IMR-90 (cell line): ENCODE results near the gene MAN2C1. TPM values are rescaled to one million over a fixed set of nuclear protein-coding genes. Genes with fewer than 3 reads are reported as not detected.

Source experiments
- ATAC-seq: fragments of 200-7000 bp; cut with Tn5 transposase; 2 replicates; pipeline ENCODE4 v1.9.1; 2020; ENCODE audit warnings: low read depth, mild to moderate bottlenecking, moderate library complexity
- BruUV-seq: library from RNA; stranded (reverse); fragments of 400-500 nt; replicated peaks from 2 replicates; lab custom pipeline; 2021; lab: Mats Ljungman, UMichigan
- CTCF ChIA-PET: fragments of 300-600 bp; formaldehyde crosslinking; extraction: SDS; loops from one replicate; lab custom pipeline; 2021; ENCODE audit warnings: antibody characterized with exemption; lab: Yijun Ruan, JAX
- POLR2A ChIA-PET: fragments of 300-600 bp; sonication (Branson Sonifier 250); formaldehyde crosslinking; loops from one replicate; lab custom pipeline; 2022; ENCODE audit warnings: antibody characterized with exemption; ENCODE audit not compliant: unreplicated experiment; lab: Charles Lee
- DNase-seq: peaks from one replicate; pipeline ENCODE4 v3.0.0; 2013
- H2AFZ ChIP-seq: replicated peaks from 2 replicates; pipeline ENCODE3; 2013; ENCODE audit warnings: low read length, mild to moderate bottlenecking; ENCODE audit not compliant: poor library complexity
- H2AK5ac ChIP-seq: 2 replicates; pipeline ENCODE4 v1.6.1; 2013; ENCODE audit warnings: low read depth, low read length, inconsistent platforms
- H2AK9ac ChIP-seq: replicated peaks from 2 replicates; pipeline ENCODE3; 2013; ENCODE audit warnings: mild to moderate bottlenecking, low read depth, low read length, moderate library complexity; ENCODE audit not compliant: poor library complexity
- H2BK120ac ChIP-seq: 2 replicates; pipeline ENCODE4 v1.6.1; 2013; ENCODE audit warnings: low read depth, low read length, inconsistent platforms
- H2BK15ac ChIP-seq: 3 replicates; pipeline ENCODE4 v1.6.1; 2013; ENCODE audit warnings: low read depth, low read length, inconsistent platforms
- H2BK20ac ChIP-seq: 2 replicates; pipeline ENCODE4 v1.6.1; 2013; ENCODE audit warnings: low read depth, mild to moderate bottlenecking, inconsistent platforms, low read length, moderate library complexity
- H2BK5ac ChIP-seq: 2 replicates; pipeline ENCODE4 v1.6.1; 2013; ENCODE audit warnings: mild to moderate bottlenecking, low read depth, low read length, inconsistent platforms; ENCODE audit not compliant: poor library complexity, severe bottlenecking
- H3K14ac ChIP-seq: replicated peaks from 2 replicates; pipeline ENCODE4 v1.6.1; 2013; ENCODE audit warnings: low read depth, low read length, inconsistent platforms
- H3K18ac ChIP-seq: 2 replicates; pipeline ENCODE4 v1.6.1; 2013; ENCODE audit warnings: low read depth, low read length, control low read depth
- H3K23ac ChIP-seq: 2 replicates; pipeline ENCODE4 v1.6.1; 2013; ENCODE audit warnings: low read depth, low read length, inconsistent platforms
- H3K27ac ChIP-seq: 2 replicates; pipeline ENCODE4 v1.5.1; 2013; ENCODE audit warnings: mild to moderate bottlenecking, control low read depth, low read length; ENCODE audit not compliant: insufficient read depth
- H3K27me3 ChIP-seq: 2 replicates; pipeline ENCODE4 v1.6.1; 2013; ENCODE audit warnings: low read length; ENCODE audit not compliant: control insufficient read depth, insufficient read depth
- H3K36me3 ChIP-seq: 2 replicates; pipeline ENCODE4 v1.6.1; 2013; ENCODE audit warnings: low read length, mixed read lengths; ENCODE audit not compliant: control insufficient read depth, insufficient read depth
- H3K4ac ChIP-seq: 2 replicates; pipeline ENCODE4 v1.6.1; 2013; ENCODE audit warnings: low read depth, low read length, inconsistent platforms
- H3K4me1 ChIP-seq: 2 replicates; pipeline ENCODE4 v1.6.1; 2013; ENCODE audit warnings: low read length, mixed read lengths; ENCODE audit not compliant: control insufficient read depth, insufficient read depth
- H3K4me2 ChIP-seq: 2 replicates; pipeline ENCODE4 v1.6.1; 2013; ENCODE audit warnings: low read depth, mild to moderate bottlenecking, control low read depth, low read length, moderate library complexity
- H3K4me3 ChIP-seq: 2 replicates; pipeline ENCODE4 v1.5.1; 2013; ENCODE audit warnings: low read depth, mild to moderate bottlenecking, control low read depth, low read length, moderate library complexity; ENCODE audit not compliant: insufficient read depth
- H3K56ac ChIP-seq: 2 replicates; pipeline ENCODE4 v1.6.1; 2013; ENCODE audit warnings: low read length, inconsistent platforms; ENCODE audit not compliant: insufficient read depth; ENCODE audit errors: extremely low read depth
- H3K79me1 ChIP-seq, 2 experiments: 2 replicates each; pipeline ENCODE4 v1.6.1; 2013; ENCODE audit warnings: low read length in 2 of 2, inconsistent platforms in 1 of 2, low read depth in 1 of 2
- H3K9ac ChIP-seq: 2 replicates; pipeline ENCODE4 v1.6.1; 2013; ENCODE audit warnings: low read depth, low read length, control low read depth
- H3K9me1 ChIP-seq: 2 replicates; pipeline ENCODE4 v1.6.1; 2013; ENCODE audit warnings: low read length, inconsistent platforms; ENCODE audit not compliant: insufficient read depth
- H3K9me3 ChIP-seq: 2 replicates; pipeline ENCODE4 v1.6.1; 2013; ENCODE audit warnings: low read length; ENCODE audit not compliant: control insufficient read depth, insufficient read depth
- H4K20me1 ChIP-seq: 2 replicates; pipeline ENCODE4 v1.6.1; 2013; ENCODE audit warnings: low read length, inconsistent platforms; ENCODE audit not compliant: insufficient read depth
- H4K5ac ChIP-seq: 2 replicates; pipeline ENCODE4 v1.6.1; 2013; ENCODE audit warnings: mild to moderate bottlenecking, low read depth, low read length, control low read depth
- H4K8ac ChIP-seq, 2 experiments: 2 replicates each; pipeline ENCODE4 v1.6.1; 2013; ENCODE audit warnings: low read depth in 2 of 2, low read length in 2 of 2, control low read depth in 1 of 2, inconsistent platforms in 1 of 2
- H4K91ac ChIP-seq: 2 replicates; pipeline ENCODE4 v1.6.1; 2013; ENCODE audit warnings: low read depth, low read length, inconsistent platforms; ENCODE audit not compliant: insufficient read depth
- MAFK ChIP-seq: IDR thresholded peaks from 2 replicates; pipeline ENCODE4 v1.6.1; 2012; ENCODE audit warnings: low read depth, low read length, improper control_type of control experiment
- RFX5 ChIP-seq: IDR thresholded peaks from 2 replicates; pipeline ENCODE4 v1.8.0; 2012; ENCODE audit warnings: low read depth, mild to moderate bottlenecking, low read length, moderate library complexity
- WGBS, 2 experiments: methylation state at CpG; one replicate each; pipeline versions ENCODE4 v1.1.5 to v1.1.7; 2013; ENCODE audit warnings: missing lambda C conversion rate in 2 of 2; ENCODE audit not compliant: insufficient read length in 1 of 2; ENCODE audit errors: extremely low coverage in 2 of 2; 5-methylcytosine and 5-hydroxymethylcytosine counted together
- dilution Hi-C: fragments of 300-500 bp; cut with HindIII; formaldehyde crosslinking; loops from one replicate; pipeline ENCODE4 v1.14.3; 2018; ENCODE audit warnings: low sequenced_read_pairs; ENCODE audit not compliant: unreplicated experiment
- in situ Hi-C: fragments of 300-500 bp; cut with MboI; formaldehyde crosslinking; loops from 3 replicates; pipeline ENCODE4 v1.14.3; 2019; ENCODE audit warnings: low sequenced_read_pairs, inconsistent platforms, mixed read lengths
- intact Hi-C: fragments of 100-400 bp; cut with micrococcal nuclease; formaldehyde crosslinking; loops from 2 replicates; pipeline ENCODE4 v1.10.0; 2022
- polyA plus RNA-seq, 3 experiments: library from polyadenylated mRNA; depleted of rRNA; stranded (reverse); fragments of >200 nt; gene quantifications; 2 replicates each; pipeline ENCODE4 v1.2.3, GENCODE V29; 2012; ENCODE audit warnings: low replicate concordance in 1 of 3
- total RNA-seq: library from RNA; depleted of rRNA; stranded (reverse); fragments of >200 nt; gene quantifications from 2 replicates; pipeline ENCODE4 v1.2.3, GENCODE V29; 2012

MAN2C1 gene
- total and polyA plus RNA-seq, 2 of the 4 experiments (the other 2 are of a cell fraction): 34.8 to 153 TPM

- Histone ChIP-seq H3K14ac (peak overlapping the region; percentile 90), H3K23ac (peak overlapping the region; percentile 94), H3K4me1 (peaks cover 4% of the 10 kb centered on the region), H3K9me1 (peaks cover 4% of the 10 kb centered on the region; the same call in 1 of the 2 replicates), H3K79me1 (peaks cover 48 to 60% of the 10 kb centered on the region in 2 experiments), H2AFZ (peak overlapping the region; percentile 93), H3K18ac (peak overlapping the region; percentile 34; the same call in 1 of the 2 replicates), H2BK5ac (peak overlapping the region; percentile 66), H2BK120ac (no peak overlapping the region), H2AK5ac (peak overlapping the region; percentile 82; the same call in 1 of the 2 replicates), H3K27ac (peak overlapping the region; percentile 86), H2BK15ac (no peak overlapping the region), H3K27me3 (no peaks in the 10 kb centered on the region), H3K4me3 (peak overlapping the region; percentile 71), H4K91ac (peak overlapping the region; percentile 79), H4K20me1 (peaks cover 16% of the 10 kb centered on the region; the same call in 1 of the 2 replicates), H2AK9ac (peak overlapping the region; percentile 98), H4K5ac (peak overlapping the region; percentile 28), H2BK20ac (no peak overlapping the region), H3K36me3 (peaks cover 40% of the 10 kb centered on the region), H3K56ac (peak overlapping the region; percentile 91), H4K8ac (peak overlapping the region; percentile 71 to 97), H3K9ac (peak overlapping the region; percentile 90), H3K4me2 (peak overlapping the region; percentile 73), H3K4ac (peak overlapping the region; percentile 71), H3K9me3 (no peaks in the 10 kb centered on the region)
- dilution Hi-C loops: no loop called here
- TF ChIP-seq MAFK: no peak
- no peak for TF ChIP-seq RFX5
- DNase-seq (peak; percentile 17), ATAC-seq (peak; percentile 3)
- in situ Hi-C loops: no loop called here
- intact Hi-C loops: loop anchor here (1.0 to 5.0 kb wide), 3 partner anchors 82 to 340 kb away; no protein-coding TSS in a partner anchor
- POLR2A ChIA-PET: interaction anchor here (0.9 kb wide), 1 partner anchor 10 kb away, joined by 3 read pairs; no protein-coding TSS in a partner anchor
- WGBS, 2 experiments: 9% methylated on average over 9 of the region's 23 CpGs; no CpG with 5 or more reads in 1 of the 2 experiments
- CTCF ChIA-PET: interaction anchor here (0.5 to 1.2 kb wide), 4 partner anchors 10 to 610 kb away, joined by 3 to 6 read pairs (median 4); no protein-coding TSS in a partner anchor
- BruUV-seq: no TSS peak
Observed at GRCh38 chr15:75368689-75369239, 357 bp upstream of the MAN2C1 start.
